Measurements from ENCODE around the gene XPO1. TPM values are rescaled to one million over a fixed set of nuclear protein-coding genes. Genes with fewer than 3 reads are reported as not detected.
"Not testable (repeated sequence)": the region's sequence is repeated elsewhere in the genome, so short reads cannot be mapped to it uniquely, and the experiment has no call there.

The XPO1 gene, protein sequence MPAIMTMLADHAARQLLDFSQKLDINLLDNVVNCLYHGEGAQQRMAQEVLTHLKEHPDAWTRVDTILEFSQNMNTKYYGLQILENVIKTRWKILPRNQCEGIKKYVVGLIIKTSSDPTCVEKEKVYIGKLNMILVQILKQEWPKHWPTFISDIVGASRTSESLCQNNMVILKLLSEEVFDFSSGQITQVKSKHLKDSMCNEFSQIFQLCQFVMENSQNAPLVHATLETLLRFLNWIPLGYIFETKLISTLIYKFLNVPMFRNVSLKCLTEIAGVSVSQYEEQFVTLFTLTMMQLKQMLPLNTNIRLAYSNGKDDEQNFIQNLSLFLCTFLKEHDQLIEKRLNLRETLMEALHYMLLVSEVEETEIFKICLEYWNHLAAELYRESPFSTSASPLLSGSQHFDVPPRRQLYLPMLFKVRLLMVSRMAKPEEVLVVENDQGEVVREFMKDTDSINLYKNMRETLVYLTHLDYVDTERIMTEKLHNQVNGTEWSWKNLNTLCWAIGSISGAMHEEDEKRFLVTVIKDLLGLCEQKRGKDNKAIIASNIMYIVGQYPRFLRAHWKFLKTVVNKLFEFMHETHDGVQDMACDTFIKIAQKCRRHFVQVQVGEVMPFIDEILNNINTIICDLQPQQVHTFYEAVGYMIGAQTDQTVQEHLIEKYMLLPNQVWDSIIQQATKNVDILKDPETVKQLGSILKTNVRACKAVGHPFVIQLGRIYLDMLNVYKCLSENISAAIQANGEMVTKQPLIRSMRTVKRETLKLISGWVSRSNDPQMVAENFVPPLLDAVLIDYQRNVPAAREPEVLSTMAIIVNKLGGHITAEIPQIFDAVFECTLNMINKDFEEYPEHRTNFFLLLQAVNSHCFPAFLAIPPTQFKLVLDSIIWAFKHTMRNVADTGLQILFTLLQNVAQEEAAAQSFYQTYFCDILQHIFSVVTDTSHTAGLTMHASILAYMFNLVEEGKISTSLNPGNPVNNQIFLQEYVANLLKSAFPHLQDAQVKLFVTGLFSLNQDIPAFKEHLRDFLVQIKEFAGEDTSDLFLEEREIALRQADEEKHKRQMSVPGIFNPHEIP (N-terminal part only)
- total RNA-seq, result 155 and 173 TPM in 2 replicates

- DNase-seq (ENCODE audit: low read depth in 2 of 2), result peak; percentile 99 to 100
Measured at GRCh38 chr2:61538200-61538919, at the start of gene XPO1. Gene XPO1, minus strand, starts transcription at chr2:61538356. Its CDS starts 4,459 bp downstream, at chr2:61533897.

GRCh38 chr2:61586928-61587327 lies 48.8 kb upstream of the XPO1 start:
- DNase-seq (ENCODE audit: low read depth in 2 of 2), result not testable (repeated sequence)

GRCh38 chr2:61585383-61585782 lies 47.2 kb upstream of the XPO1 start:
- DNase-seq (ENCODE audit: low read depth in 2 of 2), result peak; percentile 36 to 70

DNA sequence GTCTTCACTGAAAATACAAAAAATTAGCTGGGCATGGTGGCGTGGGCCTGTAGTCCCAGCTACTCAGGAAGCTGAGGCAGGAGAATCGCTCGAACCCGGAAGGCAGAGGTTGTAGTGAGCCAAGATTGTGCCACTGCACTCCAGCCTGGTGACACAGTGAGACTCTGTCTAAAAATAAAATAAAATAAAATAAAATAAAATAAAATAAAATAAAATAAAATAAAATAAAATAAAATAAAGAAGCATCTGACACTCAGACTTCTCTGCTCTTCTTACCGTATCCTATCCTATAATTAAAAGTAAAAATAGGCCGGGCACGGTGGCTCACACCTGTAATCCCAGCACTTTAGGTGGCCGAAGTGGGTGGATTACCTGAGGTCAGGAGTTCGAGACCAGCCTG lies 46.2 kb upstream of the XPO1 start:
- DNase-seq (ENCODE audit: low read depth in 2 of 2), result not testable (repeated sequence)

GRCh38 chr2:61582165-61582564 lies 44.0 kb upstream of the XPO1 start:
- DNase-seq (ENCODE audit: low read depth in 2 of 2), result no peak

GRCh38 chr2:61581716-61582115 lies 43.6 kb upstream of the XPO1 start:
- DNase-seq (ENCODE audit: low read depth in 2 of 2), result no peak

GRCh38 chr2:61575447-61575859 lies 37.3 kb upstream of the XPO1 start:
- DNase-seq (ENCODE audit: low read depth in 2 of 2), result no peak

DNA sequence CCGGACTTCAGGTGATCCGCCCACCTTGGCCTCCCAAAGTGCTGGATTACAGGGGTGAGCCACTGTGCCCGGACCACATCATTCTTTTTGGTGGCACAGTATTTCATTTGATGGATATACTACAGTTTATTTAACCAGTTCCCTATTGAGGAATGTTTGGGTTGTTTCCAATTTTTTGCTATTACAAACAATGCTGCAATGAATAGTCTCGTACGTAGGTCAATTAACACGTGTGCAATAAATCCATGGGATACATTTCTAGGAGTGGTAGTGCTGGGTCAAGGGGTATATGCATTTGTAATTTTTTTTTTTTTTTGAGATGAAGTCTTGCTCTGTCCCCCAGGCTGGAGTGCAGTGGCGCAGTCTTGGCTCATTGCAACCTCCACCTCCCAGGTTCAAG lies 28.4 kb upstream of the XPO1 start:
- peak in 1 of 2 donors; percentile 65 for DNase-seq (ENCODE audit: low read depth in 2 of 2)

GRCh38 chr2:61562615-61563014 lies 24.5 kb upstream of the XPO1 start:
- no peak for DNase-seq (ENCODE audit: low read depth in 2 of 2)

GRCh38 chr2:61558160-61558559 lies 20.0 kb upstream of the XPO1 start:
- no peak for DNase-seq (ENCODE audit: low read depth in 2 of 2)

GRCh38 chr2:61557381-61557780 lies 19.2 kb upstream of the XPO1 start:
- no peak for DNase-seq (ENCODE audit: low read depth in 2 of 2)

- DNase-seq (ENCODE audit: low read depth in 2 of 2), result no peak
Measured at GRCh38 chr2:61554604-61555003, 16.4 kb upstream of the XPO1 start.

DNA sequence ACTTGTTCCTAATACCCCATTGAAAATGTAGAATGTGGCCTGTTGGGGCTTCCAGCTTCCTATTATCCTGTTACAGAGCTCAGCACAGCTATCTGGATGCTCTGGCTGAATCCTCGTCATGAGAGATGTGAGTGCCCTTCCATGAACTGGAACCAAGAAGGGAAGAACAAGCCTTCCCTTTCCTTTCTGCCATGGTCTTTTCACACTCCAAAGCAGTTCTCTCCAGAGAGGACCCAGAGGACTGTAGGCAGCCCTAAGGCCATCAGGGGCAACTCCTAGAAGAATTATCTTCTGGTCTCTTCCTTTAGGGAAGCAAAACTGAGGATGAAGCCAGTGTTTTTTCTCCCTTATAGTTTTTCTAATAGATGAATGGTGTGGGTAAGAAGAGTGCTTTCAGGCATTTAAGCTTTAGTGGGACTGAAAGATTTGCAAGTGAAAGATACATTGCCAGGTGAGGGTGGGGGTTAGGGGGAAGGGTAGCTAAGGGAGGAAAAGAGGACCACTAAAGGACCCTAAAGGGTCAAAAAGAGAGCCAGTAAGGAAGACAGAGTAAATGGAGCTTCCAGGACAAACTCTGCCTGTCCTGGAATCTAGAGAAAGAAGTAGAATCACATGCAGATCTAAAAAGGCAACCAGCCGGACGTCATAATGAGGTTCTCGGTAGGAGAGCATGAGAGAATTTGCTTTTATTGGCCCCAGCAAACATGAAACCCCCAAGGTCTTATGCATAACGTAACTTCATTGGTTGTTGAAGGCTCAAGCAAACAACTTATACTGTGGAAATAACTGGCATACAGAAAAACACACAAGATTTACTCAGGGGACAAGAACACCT lies 12.4 kb upstream of the XPO1 start:
- no peak for DNase-seq (ENCODE audit: low read depth in 2 of 2)

DNA sequence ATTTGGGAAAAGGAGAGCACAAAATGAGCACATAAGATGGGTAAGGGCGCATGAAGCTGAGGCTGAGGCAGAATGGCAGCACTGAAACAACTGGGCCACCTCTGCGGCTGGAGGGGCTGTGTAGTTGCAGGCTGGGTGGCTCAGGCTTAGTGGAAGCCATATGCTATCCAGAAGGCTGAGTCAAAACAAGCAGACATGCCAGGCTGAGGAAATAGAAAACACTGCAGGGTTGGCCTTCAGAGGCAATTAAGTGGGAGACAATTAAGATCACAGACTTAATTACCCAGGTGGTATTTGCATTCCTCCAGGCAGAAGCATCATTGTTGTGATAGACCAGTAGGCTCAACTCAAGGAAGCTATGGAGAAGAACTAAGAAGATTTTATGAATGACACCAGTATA lies 11.4 kb upstream of the XPO1 start:
- DNase-seq (ENCODE audit: low read depth in 2 of 2), result no peak

DNA sequence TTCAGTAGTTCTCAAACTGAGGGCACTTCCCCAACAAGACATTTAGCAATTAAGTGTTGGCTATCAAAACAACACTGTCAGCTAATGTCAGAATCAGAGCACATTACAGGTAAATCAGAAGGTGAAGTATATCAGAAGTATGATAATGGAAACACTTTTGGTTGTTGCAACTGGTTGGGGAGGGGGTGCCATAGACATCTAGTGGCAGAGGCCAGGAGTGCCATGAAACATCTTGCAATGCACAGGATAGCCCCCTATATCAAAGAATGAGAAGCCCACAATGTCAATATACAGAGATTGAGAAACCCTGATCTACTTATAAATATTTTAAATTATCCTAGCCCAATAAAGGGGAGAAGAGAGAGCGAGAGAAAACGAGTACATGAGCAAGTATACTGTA lies 4.9 kb upstream of the XPO1 start:
- DNase-seq (ENCODE audit: low read depth in 2 of 2), result no peak

DNA sequence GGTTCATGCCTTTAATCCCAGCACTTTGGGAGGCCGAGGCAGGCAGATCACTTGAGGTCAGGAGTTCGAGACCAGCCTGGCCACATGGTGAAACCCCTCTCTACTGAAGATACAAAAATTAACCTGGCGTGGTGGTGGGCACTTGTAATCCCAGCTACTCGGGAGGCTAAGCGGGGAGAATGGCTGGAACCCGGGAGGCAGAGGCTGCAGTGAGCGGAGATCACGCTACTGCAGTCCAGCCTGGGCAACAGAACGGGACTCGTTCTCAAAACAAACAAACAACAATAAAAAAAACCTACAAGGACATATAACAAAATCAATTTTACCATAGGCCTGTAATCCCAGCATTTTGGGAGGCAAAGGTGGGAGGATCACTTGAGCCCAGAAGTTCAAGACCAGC lies 2.0 kb upstream of the XPO1 start:
- not testable (repeated sequence) for DNase-seq (ENCODE audit: low read depth in 2 of 2)

DNA sequence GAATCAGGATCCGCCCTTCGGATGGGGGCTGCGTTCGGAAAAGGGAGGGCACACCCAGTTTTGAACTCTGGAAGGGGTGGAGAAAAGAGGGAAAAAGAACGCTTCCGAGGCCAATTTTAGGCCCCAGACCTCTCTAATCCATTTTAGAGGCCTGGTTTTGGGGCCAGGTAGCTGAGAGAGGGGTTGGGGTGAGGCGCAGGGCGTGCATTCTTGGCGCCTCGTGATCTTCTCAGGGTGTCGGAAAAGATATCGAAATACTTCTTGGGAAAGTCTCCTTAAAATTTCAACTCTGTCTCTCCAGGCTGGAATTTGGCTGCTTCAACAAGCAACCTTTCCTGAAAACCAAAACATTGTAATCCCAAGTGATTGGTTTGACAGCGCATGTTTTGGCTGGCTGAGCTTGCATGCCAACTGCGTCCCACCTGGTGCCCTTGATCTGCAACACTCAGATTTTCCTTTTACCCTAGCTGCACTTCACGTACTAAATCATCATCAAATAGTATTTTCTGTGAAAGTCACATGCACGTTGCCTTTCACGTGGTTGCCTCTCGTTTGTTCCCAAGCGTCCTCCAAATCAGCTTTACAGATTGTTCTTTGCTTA lies 864 bp upstream of the XPO1 start:
- DNase-seq (ENCODE audit: low read depth in 2 of 2), result peak; percentile 42 to 89

GRCh38 chr2:61537950-61538199 lies 281 bp downstream of the XPO1 start:
- no peak for DNase-seq (ENCODE audit: low read depth in 2 of 2)

DNA sequence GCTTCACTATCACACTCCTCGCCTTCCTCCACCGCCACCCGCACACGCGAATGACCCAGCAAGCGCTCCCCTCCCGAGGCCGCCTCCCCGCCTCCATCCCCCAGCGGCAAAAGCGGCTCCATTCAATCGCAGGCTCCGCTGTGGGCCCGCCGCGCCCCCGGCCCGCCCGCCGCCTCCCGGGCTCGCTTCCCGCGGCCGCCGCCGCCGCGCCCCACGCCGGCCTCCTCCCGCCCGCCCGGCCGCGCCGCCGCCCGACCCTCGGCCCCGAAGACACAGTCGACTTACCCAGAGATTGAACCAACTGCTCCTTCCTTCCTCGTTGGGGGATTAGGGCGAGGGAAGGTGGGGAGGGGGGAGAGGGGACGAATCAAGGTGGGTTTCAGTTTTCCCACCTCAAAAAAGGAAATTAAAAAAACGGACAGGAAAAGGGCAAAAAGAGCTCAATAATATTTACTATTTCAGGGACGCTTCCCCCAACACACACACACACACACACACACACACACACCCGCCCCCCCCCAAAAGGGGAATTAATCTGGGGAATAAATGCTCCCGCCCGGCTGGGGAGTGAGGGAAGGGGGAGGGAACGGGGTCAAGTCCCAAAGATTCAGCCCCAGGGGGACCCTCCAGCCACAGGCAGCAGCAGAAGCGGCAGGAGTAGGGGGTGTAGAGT lies 743 bp downstream of the XPO1 start:
- DNase-seq (ENCODE audit: low read depth in 2 of 2), result peak in 1 of 2 donors; percentile 59

Measured in lung microvascular endothelial cell (primary cell).